ENCODE measurements around the gene IRF7. TPM values are rescaled to one million over a fixed set of nuclear protein-coding genes. Genes with fewer than 3 reads are reported as not detected.

IRF7 gene
- total and polyA plus RNA-seq, 2 donors (not counting 3 experiments of a cell fraction or from before 2014, with no cell fraction given): 12.6 to 14.7 TPM

DNA sequence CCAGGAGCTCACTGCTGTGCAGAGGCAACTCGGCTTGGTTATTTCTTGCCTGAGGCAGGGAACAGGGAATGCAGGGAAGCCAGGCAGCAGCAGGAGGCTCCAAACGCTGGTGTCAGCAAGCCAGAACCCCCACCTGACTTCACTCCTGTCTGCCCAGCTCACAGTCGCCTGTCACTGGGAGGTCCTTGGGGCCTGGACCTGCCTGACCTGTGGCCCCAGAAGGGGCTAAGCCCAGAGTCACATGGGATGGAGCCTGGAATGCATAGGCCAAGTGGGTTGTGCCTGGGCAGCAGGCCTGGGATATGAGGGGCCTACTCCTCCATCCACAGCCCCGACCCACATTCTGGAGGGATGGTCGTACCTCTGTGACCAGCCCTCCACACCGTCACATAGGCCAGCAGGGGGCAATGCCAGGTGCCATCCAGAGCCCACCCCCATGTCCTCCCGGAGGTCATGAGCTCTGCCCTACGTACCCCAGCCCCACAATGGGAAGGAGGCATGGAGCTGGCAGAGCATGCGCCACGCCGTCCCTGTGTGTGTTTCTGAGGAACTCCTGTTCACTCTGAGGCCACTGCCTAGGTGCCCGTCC, 49.7 kb downstream of the IRF7 start:
- Histone ChIP-seq H3K4me3 (replicated peaks in 1 of 3; ENCODE audit: insufficient read depth in 1 of 3, low read depth in 1 of 3, low read length in 3 of 3) (no peak overlapping the region), H3K4me2 (ENCODE audit: insufficient read depth, low read length) (no peak overlapping the region), H3K79me2 (ENCODE audit: control insufficient read depth, insufficient read depth, low read length) (no peaks in the 10 kb centered on the region), H3K9me1 (replicated peaks; ENCODE audit: control insufficient read depth, extremely low read depth, insufficient read depth, low read length) (no peaks in the 10 kb centered on the region), H4K20me1 (replicated peaks; ENCODE audit: control insufficient read depth, extremely low read depth, insufficient read depth, low read length) (no peaks in the 10 kb centered on the region), H3K9ac (replicated peaks; ENCODE audit: extremely low read depth, insufficient read depth, low read length) (no peak overlapping the region), H3K4me1 (ENCODE audit: control insufficient read depth, extremely low read depth, insufficient read depth, low read length) (peaks cover 14% of the 10 kb centered on the region), H2AFZ (ENCODE audit: low read depth, low read length) (no peak overlapping the region), H3K27ac (ENCODE audit: insufficient read depth, low read depth, low read length) (no peak overlapping the region), H3K36me3 (ENCODE audit: control insufficient read depth in 2 of 2, extremely low read depth in 1 of 2, insufficient read depth in 2 of 2, low read length in 2 of 2) (peaks cover 0 to 2% of the 10 kb centered on the region in 2 experiments), H3K9me3 (replicated peaks; ENCODE audit: control insufficient read depth, insufficient read depth, low read length) (no peaks in the 10 kb centered on the region), H3K27me3 (ENCODE audit: control insufficient read depth in 2 of 2, insufficient read depth in 2 of 2, low read length in 2 of 2) (no peaks in the 10 kb centered on the region)
- no peak for TF ChIP-seq JUN (IDR thresholded peaks at IDR 0.05; ENCODE audit: borderline replicate concordance, insufficient read depth, insufficient read length, low read depth)
- TF ChIP-seq MYC (IDR thresholded peaks at IDR 0.05; ENCODE audit: low read depth, low read length): no peak
- TF ChIP-seq, protein P1, sequence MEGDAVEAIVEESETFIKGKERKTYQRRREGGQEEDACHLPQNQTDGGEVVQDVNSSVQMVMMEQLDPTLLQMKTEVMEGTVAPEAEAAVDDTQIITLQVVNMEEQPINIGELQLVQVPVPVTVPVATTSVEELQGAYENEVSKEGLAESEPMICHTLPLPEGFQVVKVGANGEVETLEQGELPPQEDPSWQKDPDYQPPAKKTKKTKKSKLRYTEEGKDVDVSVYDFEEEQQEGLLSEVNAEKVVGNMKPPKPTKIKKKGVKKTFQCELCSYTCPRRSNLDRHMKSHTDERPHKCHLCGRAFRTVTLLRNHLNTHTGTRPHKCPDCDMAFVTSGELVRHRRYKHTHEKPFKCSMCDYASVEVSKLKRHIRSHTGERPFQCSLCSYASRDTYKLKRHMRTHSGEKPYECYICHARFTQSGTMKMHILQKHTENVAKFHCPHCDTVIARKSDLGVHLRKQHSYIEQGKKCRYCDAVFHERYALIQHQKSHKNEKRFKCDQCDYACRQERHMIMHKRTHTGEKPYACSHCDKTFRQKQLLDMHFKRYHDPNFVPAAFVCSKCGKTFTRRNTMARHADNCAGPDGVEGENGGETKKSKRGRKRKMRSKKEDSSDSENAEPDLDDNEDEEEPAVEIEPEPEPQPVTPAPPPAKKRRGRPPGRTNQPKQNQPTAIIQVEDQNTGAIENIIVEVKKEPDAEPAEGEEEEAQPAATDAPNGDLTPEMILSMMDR (IDR thresholded peaks at IDR 0.05; ENCODE audit: extremely low read depth in 1 of 2, insufficient read depth in 1 of 2, low read depth in 1 of 2, low read length in 2 of 2): no peak
- no peak for TF ChIP-seq EZH2 (IDR thresholded peaks at IDR 0.05; ENCODE audit: borderline replicate concordance, low read depth, low read length, severe bottlenecking)
- TF ChIP-seq, protein P2, sequence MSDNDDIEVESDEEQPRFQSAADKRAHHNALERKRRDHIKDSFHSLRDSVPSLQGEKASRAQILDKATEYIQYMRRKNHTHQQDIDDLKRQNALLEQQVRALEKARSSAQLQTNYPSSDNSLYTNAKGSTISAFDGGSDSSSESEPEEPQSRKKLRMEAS (IDR thresholded peaks at IDR 0.05; ENCODE audit: insufficient read depth, insufficient read length): no peak
- TF ChIP-seq FOS (IDR thresholded peaks at IDR 0.05; ENCODE audit: borderline replicate concordance, insufficient read depth, low read length): no peak
- TF ChIP-seq POLR2A (IDR thresholded peaks at IDR 0.05; ENCODE audit: low read depth, low read length): no peak
- no peak for TF ChIP-seq POLR2AphosphoS5 (IDR thresholded peaks at IDR 0.05; ENCODE audit: insufficient read depth, low read depth, low read length)
- no peak for TF ChIP-seq GATA2 (IDR thresholded peaks at IDR 0.05; ENCODE audit: insufficient read depth, insufficient read length, low read depth, low read length)
- DNase-seq (ENCODE audit: low read depth, low spot score): no peak
- CTCF ChIA-PET: no interaction called here
- POLR2A ChIA-PET: no interaction called here
- intact Hi-C loops (cut with micrococcal nuclease): no loop called here
- dilution Hi-C loops (cut with MboI; ENCODE audit: extremely low pct_ligation_motif_present, low sequenced_read_pairs): no loop called here
- no peak for FAIRE-seq
- BruUV-seq (replicated peaks): no TSS peak
